Stomach (tissue), 4 donors: Measurements from ENCODE around the gene RNASET2.

Source experiments
- POLR2A ChIP-seq, 4 donors: fragments of 450-650 bp; IDR thresholded peaks; one replicate each; pipeline ENCODE4 v1.6.1; 2016; ENCODE audit warnings: antibody characterized with exemption in 4 of 4, control low read depth in 2 of 4, mild to moderate bottlenecking in 1 of 4, moderate library complexity in 1 of 4
- TF ChIP-seq, protein P1 (sequence below), 7 experiments: fragments of 450-650 bp in 4 of 7; fragments of 200-600 bp in 3 of 7; sonication (generic) in 3 of 7; IDR thresholded peaks; one replicate each; pipeline ENCODE4 v1.5.1; 2016 to 2019; ENCODE audit warnings: antibody characterized with exemption in 7 of 7, control low read depth in 2 of 7, mild to moderate bottlenecking in 1 of 7

DNA sequence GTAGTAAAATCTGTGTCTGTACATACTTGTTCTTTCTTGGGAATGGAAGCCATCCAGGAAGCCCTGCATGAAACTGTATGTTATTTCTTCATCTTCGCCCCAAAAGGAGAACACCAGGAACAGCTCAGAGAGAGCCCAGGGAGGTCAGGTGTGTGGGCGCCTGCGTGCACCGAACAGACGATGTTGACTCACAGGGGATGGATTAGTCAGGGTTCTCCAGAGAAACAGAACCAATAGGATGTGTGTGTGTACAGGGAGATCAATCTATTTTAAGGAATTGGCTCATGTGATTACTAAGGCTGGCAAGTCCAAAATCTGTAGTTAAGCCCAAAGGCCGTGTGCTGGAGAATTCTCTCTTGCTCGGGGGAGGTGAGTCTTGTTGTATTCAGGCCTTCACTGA, 45.7 kb downstream of the RNASET2 start:
- TF ChIP-seq, protein P1, sequence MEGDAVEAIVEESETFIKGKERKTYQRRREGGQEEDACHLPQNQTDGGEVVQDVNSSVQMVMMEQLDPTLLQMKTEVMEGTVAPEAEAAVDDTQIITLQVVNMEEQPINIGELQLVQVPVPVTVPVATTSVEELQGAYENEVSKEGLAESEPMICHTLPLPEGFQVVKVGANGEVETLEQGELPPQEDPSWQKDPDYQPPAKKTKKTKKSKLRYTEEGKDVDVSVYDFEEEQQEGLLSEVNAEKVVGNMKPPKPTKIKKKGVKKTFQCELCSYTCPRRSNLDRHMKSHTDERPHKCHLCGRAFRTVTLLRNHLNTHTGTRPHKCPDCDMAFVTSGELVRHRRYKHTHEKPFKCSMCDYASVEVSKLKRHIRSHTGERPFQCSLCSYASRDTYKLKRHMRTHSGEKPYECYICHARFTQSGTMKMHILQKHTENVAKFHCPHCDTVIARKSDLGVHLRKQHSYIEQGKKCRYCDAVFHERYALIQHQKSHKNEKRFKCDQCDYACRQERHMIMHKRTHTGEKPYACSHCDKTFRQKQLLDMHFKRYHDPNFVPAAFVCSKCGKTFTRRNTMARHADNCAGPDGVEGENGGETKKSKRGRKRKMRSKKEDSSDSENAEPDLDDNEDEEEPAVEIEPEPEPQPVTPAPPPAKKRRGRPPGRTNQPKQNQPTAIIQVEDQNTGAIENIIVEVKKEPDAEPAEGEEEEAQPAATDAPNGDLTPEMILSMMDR (IDR thresholded peaks at IDR 0.05) = no peak
- TF ChIP-seq POLR2A (IDR thresholded peaks at IDR 0.05) = no peak
